HepG2 (cell line): ENCODE measurements around the gene CAMSAP2. TPM values are rescaled to one million over a fixed set of nuclear protein-coding genes. Genes with fewer than 3 reads are reported as not detected.

Source experiments
- ELK4 ChIP-seq: sonication (generic); formaldehyde crosslinking; IDR thresholded peaks from 2 replicates; pipeline ENCODE4 v1.9.0; 2021; ENCODE audit warnings: missing genetic modification reagents, borderline replicate concordance
- HIC2 ChIP-seq: sonication (generic); formaldehyde crosslinking; IDR thresholded peaks from 2 replicates; pipeline ENCODE4 v1.9.0; 2022; ENCODE audit warnings: low read depth, missing genetic modification reagents
- HOXA7 ChIP-seq: sonication (generic); formaldehyde crosslinking; IDR thresholded peaks from 2 replicates; pipeline ENCODE4 v1.8.1; 2022; ENCODE audit warnings: mild to moderate bottlenecking, missing genetic modification reagents, moderate library complexity
- KDM5B ChIP-seq: sonication (generic); formaldehyde crosslinking; IDR thresholded peaks from 2 replicates; pipeline ENCODE4 v1.4.0; 2020; ENCODE audit warnings: missing genetic modification reagents, mild to moderate bottlenecking, borderline replicate concordance
- NFKB2 ChIP-seq: sonication (generic); formaldehyde crosslinking; IDR thresholded peaks from 2 replicates; pipeline ENCODE4 v1.4.0; 2020; ENCODE audit warnings: missing genetic modification reagents, borderline replicate concordance
- NR2F1 ChIP-seq, 2 experiments: fragments of 450-650 bp in 1 of 2; formaldehyde crosslinking in 1 of 2; IDR thresholded peaks; 2 replicates each; pipeline versions ENCODE4 v1.5.0 to v1.6.1; 2016 to 2020; ENCODE audit warnings: mild to moderate bottlenecking in 1 of 2, missing compliant biosample characterization in 1 of 2, missing genetic modification reagents in 1 of 2, moderate library complexity in 1 of 2
- SP1 ChIP-seq, 2 experiments: fragments of 450-650 bp in 1 of 2; sonication (generic) in 1 of 2; formaldehyde crosslinking in 1 of 2; IDR thresholded peaks; 2 replicates each; pipeline versions ENCODE4 v1.4.0 to v1.6.1; 2016 to 2020; ENCODE audit warnings: missing genetic modification reagents in 1 of 2
- TBP ChIP-seq: sonication (generic); formaldehyde crosslinking; IDR thresholded peaks from 2 replicates; pipeline ENCODE4 v1.5.0; 2020; ENCODE audit warnings: missing genetic modification reagents
- ZNF292 ChIP-seq: sonication (generic); formaldehyde crosslinking; IDR thresholded peaks from 2 replicates; pipeline ENCODE4 v1.8.1; 2022; ENCODE audit warnings: mild to moderate bottlenecking, low read depth, missing genetic modification reagents, borderline replicate concordance
- ZNF557 ChIP-seq: sonication (generic); formaldehyde crosslinking; IDR thresholded peaks from 2 replicates; pipeline ENCODE4 v1.4.0; 2020; ENCODE audit warnings: missing genetic modification reagents
- ZNF746 ChIP-seq: sonication (generic); formaldehyde crosslinking; IDR thresholded peaks from 2 replicates; pipeline ENCODE4 v1.8.0; 2022; ENCODE audit warnings: mild to moderate bottlenecking, missing genetic modification reagents
- ZNF816 ChIP-seq: sonication (generic); formaldehyde crosslinking; IDR thresholded peaks from 2 replicates; pipeline ENCODE4 v1.8.0; 2022; ENCODE audit warnings: missing genetic modification reagents, mild to moderate bottlenecking, borderline replicate concordance
- ZNF879 ChIP-seq: sonication (generic); formaldehyde crosslinking; IDR thresholded peaks from 2 replicates; pipeline ENCODE4 v1.8.1; 2023; ENCODE audit warnings: missing genetic modification reagents
- polyA plus RNA-seq, 8 experiments: library from polyadenylated mRNA; depleted of rRNA in 3 of 8; stranded (reverse) in 7 of 8; unstranded in 1 of 8; fragments of >200 nt; fragmentation: Illumina TruSeq in 4 of 8; extraction: Trizol in 4 of 8; gene quantifications; 2 replicates each; pipeline versions ENCODE4 v1.2.1 to v1.2.3, GENCODE V29; 2011 to 2016; ENCODE audit warnings: low read depth in 4 of 8, missing spikeins in 1 of 8, mixed read lengths in 1 of 8; ENCODE audit not compliant: insufficient read depth in 1 of 8
- total RNA-seq, 5 experiments: library from RNA; depleted of rRNA; stranded (reverse); fragments of >200 nt; fragmentation: Illumina TruSeq; extraction: Trizol; gene quantifications; 2 replicates each; pipeline ENCODE4 v1.2.3, GENCODE V29; 2016; ENCODE audit warnings: low read depth in 1 of 5
- TF ChIP-seq, protein P1 (sequence below): IDR thresholded peaks from 2 replicates; pipeline ENCODE4 v1.6.1; 2012; ENCODE audit warnings: inconsistent platforms
- TF ChIP-seq, protein P2 (sequence below): sonication (generic); formaldehyde crosslinking; IDR thresholded peaks from 2 replicates; pipeline ENCODE4 v1.5.1; 2020; ENCODE audit warnings: mild to moderate bottlenecking, missing genetic modification reagents, moderate library complexity
- TF ChIP-seq, protein P3 (sequence below): sonication (generic); formaldehyde crosslinking; IDR thresholded peaks from 2 replicates; pipeline ENCODE4 v1.5.0; 2020; ENCODE audit warnings: mild to moderate bottlenecking, missing genetic modification reagents, borderline replicate concordance

CAMSAP2 gene
- total and polyA plus RNA-seq, 2 of the 13 experiments (the other 11 are each of a cell fraction or from before 2014, with no cell fraction given) = 3.4 to 8.2 TPM

- TF ChIP-seq NFKB2 (peak; percentile 30; the same call in 1 of the 2 replicates), ZNF746 (0 out of 2 replicates have a peak, but pooled peaks have one; percentile 40), ZNF557 (CRISPR knock-in tag) (no peak), ZNF292 (CRISPR knock-in tag) (peak; percentile 59; the same call in 1 of the 2 replicates), NR2F1 (CRISPR knock-in tag; IDR thresholded peaks at IDR 0.05) (no peak), ZNF879 (CRISPR knock-in tag) (0 out of 2 replicates have a peak, but pooled peaks have one; percentile 38), HIC2 (CRISPR knock-in tag) (peak; percentile 47), HOXA7 (CRISPR knock-in tag) (no peak), TBP (no peak), ELK4 (CRISPR knock-in tag) (no peak), KDM5B (CRISPR knock-in tag) (no peak), SP1 (IDR thresholded peaks at IDR 0.05) (no peak), SP1 (CRISPR knock-in tag; IDR thresholded peaks at IDR 0.05) (no peak), ZNF816 (CRISPR knock-in tag) (no peak)
- TF ChIP-seq, protein P1, sequence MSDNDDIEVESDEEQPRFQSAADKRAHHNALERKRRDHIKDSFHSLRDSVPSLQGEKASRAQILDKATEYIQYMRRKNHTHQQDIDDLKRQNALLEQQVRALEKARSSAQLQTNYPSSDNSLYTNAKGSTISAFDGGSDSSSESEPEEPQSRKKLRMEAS = peak; percentile 17; the same call in 1 of the 2 replicates
- TF ChIP-seq, protein P2, sequence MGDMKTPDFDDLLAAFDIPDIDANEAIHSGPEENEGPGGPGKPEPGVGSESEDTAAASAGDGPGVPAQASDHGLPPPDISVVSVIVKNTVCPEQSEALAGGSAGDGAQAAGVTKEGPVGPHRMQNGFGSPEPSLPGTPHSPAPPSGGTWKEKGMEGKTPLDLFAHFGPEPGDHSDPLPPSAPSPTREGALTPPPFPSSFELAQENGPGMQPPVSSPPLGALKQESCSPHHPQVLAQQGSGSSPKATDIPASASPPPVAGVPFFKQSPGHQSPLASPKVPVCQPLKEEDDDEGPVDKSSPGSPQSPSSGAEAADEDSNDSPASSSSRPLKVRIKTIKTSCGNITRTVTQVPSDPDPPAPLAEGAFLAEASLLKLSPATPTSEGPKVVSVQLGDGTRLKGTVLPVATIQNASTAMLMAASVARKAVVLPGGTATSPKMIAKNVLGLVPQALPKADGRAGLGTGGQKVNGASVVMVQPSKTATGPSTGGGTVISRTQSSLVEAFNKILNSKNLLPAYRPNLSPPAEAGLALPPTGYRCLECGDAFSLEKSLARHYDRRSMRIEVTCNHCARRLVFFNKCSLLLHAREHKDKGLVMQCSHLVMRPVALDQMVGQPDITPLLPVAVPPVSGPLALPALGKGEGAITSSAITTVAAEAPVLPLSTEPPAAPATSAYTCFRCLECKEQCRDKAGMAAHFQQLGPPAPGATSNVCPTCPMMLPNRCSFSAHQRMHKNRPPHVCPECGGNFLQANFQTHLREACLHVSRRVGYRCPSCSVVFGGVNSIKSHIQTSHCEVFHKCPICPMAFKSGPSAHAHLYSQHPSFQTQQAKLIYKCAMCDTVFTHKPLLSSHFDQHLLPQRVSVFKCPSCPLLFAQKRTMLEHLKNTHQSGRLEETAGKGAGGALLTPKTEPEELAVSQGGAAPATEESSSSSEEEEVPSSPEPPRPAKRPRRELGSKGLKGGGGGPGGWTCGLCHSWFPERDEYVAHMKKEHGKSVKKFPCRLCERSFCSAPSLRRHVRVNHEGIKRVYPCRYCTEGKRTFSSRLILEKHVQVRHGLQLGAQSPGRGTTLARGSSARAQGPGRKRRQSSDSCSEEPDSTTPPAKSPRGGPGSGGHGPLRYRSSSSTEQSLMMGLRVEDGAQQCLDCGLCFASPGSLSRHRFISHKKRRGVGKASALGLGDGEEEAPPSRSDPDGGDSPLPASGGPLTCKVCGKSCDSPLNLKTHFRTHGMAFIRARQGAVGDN (CRISPR knock-in tag) = peak; percentile 73
- TF ChIP-seq, protein P3, sequence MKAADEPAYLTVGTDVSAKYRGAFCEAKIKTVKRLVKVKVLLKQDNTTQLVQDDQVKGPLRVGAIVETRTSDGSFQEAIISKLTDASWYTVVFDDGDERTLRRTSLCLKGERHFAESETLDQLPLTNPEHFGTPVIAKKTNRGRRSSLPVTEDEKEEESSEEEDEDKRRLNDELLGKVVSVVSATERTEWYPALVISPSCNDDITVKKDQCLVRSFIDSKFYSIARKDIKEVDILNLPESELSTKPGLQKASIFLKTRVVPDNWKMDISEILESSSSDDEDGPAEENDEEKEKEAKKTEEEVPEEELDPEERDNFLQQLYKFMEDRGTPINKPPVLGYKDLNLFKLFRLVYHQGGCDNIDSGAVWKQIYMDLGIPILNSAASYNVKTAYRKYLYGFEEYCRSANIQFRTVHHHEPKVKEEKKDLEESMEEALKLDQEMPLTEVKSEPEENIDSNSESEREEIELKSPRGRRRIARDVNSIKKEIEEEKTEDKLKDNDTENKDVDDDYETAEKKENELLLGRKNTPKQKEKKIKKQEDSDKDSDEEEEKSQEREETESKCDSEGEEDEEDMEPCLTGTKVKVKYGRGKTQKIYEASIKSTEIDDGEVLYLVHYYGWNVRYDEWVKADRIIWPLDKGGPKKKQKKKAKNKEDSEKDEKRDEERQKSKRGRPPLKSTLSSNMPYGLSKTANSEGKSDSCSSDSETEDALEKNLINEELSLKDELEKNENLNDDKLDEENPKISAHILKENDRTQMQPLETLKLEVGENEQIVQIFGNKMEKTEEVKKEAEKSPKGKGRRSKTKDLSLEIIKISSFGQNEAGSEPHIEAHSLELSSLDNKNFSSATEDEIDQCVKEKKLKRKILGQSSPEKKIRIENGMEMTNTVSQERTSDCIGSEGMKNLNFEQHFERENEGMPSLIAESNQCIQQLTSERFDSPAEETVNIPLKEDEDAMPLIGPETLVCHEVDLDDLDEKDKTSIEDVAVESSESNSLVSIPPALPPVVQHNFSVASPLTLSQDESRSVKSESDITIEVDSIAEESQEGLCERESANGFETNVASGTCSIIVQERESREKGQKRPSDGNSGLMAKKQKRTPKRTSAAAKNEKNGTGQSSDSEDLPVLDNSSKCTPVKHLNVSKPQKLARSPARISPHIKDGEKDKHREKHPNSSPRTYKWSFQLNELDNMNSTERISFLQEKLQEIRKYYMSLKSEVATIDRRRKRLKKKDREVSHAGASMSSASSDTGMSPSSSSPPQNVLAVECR (CRISPR knock-in tag) = peak; percentile 11; the same call in 1 of the 2 replicates
Observed at GRCh38 chr1:200888349-200888838, 149.7 kb downstream of the CAMSAP2 start (continued).
